Liver (tissue), 3 donors: Measurements from ENCODE around the gene ABLIM1.

Source experiments
- EGR1 ChIP-seq, 2 donors: IDR thresholded peaks; 2 replicates each; pipeline ENCODE4 v1.6.1; 2016 to 2018; ENCODE audit warnings: antibody characterized with exemption in 2 of 2, low read depth in 2 of 2
- FOXA1 ChIP-seq: IDR thresholded peaks from 2 replicates; pipeline ENCODE4 v1.6.1; 2016; ENCODE audit warnings: antibody characterized with exemption
- GABPA ChIP-seq, 2 donors: IDR thresholded peaks in 1 of 2; conservative IDR thresholded peaks in 1 of 2; 2 replicates each; pipeline ENCODE4 v1.6.1; 2016; ENCODE audit warnings: antibody characterized with exemption in 2 of 2, mild to moderate bottlenecking in 1 of 2, moderate library complexity in 1 of 2
- HNF4G ChIP-seq: IDR thresholded peaks from 2 replicates; pipeline ENCODE4 v1.6.1; 2016; ENCODE audit warnings: antibody characterized with exemption
- JUND ChIP-seq, 2 donors: IDR thresholded peaks; 2 replicates each; pipeline ENCODE4 v1.6.1; 2016; ENCODE audit warnings: antibody characterized with exemption in 2 of 2
- NR2F2 ChIP-seq: IDR thresholded peaks from 2 replicates; pipeline ENCODE4 v1.6.1; 2016; ENCODE audit warnings: antibody characterized with exemption
- RAD21 ChIP-seq, 2 donors: IDR thresholded peaks; 2 replicates each; pipeline ENCODE4 v1.6.1; 2016; ENCODE audit warnings: antibody characterized with exemption in 2 of 2, mild to moderate bottlenecking in 2 of 2
- TAF1 ChIP-seq: conservative IDR thresholded peaks from 2 replicates; pipeline ENCODE4 v1.6.1; 2016; ENCODE audit warnings: antibody characterized with exemption, mild to moderate bottlenecking
- YY1 ChIP-seq: IDR thresholded peaks from 2 replicates; pipeline ENCODE4 v1.6.1; 2016; ENCODE audit warnings: antibody characterized with exemption, mild to moderate bottlenecking
- TF ChIP-seq, protein P1 (sequence below): IDR thresholded peaks from 2 replicates; pipeline ENCODE4 v1.6.1; 2016; ENCODE audit warnings: antibody characterized with exemption
- TF ChIP-seq, protein P2 (sequence below): IDR thresholded peaks from 2 replicates; pipeline ENCODE4 v1.6.1; 2016; ENCODE audit warnings: antibody characterized with exemption
- TF ChIP-seq, protein P3 (sequence below): IDR thresholded peaks from 2 replicates; pipeline ENCODE4 v1.6.1; 2016; ENCODE audit warnings: antibody characterized with exemption, mild to moderate bottlenecking
- TF ChIP-seq, protein P4 (sequence below): fragments of 150-350 bp; IDR thresholded peaks from 2 replicates; pipeline ENCODE4 v1.5.1; 2017; ENCODE audit warnings: improper control_type of control experiment, low read depth, low read length; ENCODE audit not compliant: missing input control
- TF ChIP-seq, protein P5 (sequence below): IDR thresholded peaks from 2 replicates; pipeline ENCODE4 v1.6.1; 2016; ENCODE audit warnings: antibody characterized with exemption
- donor health status: healthy.
- donor health status: healthy.

DNA sequence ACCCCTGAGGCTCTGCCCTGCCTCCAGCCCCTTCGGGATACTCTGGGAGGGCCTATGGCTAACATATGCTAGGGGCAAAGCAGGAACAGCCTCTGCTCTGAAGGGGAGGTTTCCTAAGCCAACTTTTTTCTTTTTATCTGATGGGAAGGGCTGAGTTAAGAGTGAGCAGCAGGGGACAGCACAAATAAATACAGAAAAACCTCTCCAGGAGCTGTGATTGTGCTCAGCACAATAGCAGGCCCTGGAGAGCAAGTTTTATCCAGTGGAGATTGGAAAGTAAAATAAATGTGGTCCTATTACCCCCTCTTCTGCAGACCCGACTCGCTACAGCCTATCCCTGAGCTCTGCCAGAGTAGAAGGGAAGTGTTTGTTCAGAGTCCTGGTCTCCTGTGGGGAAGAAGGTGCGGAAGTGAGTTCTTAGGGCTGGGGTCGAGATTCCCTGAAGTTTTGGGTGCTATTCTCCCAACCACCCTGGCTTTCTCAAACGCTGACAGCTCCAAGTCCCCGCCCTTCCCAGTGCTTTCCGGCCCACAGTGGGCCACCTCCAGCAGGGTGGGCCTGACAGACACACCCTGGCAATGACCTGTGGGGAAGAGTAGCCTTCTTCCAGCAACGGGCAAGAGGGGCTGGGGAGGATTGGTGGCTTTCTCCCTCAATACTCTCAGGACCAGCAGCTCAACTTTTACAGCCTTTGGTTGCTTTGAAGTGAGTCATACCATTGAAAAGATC lies 230.8 kb downstream of the ABLIM1 start:
- TF ChIP-seq, protein P1, sequence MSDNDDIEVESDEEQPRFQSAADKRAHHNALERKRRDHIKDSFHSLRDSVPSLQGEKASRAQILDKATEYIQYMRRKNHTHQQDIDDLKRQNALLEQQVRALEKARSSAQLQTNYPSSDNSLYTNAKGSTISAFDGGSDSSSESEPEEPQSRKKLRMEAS: no peak
- TF ChIP-seq, protein P2, sequence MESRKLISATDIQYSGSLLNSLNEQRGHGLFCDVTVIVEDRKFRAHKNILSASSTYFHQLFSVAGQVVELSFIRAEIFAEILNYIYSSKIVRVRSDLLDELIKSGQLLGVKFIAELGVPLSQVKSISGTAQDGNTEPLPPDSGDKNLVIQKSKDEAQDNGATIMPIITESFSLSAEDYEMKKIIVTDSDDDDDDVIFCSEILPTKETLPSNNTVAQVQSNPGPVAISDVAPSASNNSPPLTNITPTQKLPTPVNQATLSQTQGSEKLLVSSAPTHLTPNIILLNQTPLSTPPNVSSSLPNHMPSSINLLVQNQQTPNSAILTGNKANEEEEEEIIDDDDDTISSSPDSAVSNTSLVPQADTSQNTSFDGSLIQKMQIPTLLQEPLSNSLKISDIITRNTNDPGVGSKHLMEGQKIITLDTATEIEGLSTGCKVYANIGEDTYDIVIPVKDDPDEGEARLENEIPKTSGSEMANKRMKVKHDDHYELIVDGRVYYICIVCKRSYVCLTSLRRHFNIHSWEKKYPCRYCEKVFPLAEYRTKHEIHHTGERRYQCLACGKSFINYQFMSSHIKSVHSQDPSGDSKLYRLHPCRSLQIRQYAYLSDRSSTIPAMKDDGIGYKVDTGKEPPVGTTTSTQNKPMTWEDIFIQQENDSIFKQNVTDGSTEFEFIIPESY: no peak
- no peak for TF ChIP-seq GABPA (IDR thresholded peaks at IDR 0.05 in 1 of 2, conservative IDR thresholded peaks at IDR 0.05 in 1 of 2)
- TF ChIP-seq, protein P3, sequence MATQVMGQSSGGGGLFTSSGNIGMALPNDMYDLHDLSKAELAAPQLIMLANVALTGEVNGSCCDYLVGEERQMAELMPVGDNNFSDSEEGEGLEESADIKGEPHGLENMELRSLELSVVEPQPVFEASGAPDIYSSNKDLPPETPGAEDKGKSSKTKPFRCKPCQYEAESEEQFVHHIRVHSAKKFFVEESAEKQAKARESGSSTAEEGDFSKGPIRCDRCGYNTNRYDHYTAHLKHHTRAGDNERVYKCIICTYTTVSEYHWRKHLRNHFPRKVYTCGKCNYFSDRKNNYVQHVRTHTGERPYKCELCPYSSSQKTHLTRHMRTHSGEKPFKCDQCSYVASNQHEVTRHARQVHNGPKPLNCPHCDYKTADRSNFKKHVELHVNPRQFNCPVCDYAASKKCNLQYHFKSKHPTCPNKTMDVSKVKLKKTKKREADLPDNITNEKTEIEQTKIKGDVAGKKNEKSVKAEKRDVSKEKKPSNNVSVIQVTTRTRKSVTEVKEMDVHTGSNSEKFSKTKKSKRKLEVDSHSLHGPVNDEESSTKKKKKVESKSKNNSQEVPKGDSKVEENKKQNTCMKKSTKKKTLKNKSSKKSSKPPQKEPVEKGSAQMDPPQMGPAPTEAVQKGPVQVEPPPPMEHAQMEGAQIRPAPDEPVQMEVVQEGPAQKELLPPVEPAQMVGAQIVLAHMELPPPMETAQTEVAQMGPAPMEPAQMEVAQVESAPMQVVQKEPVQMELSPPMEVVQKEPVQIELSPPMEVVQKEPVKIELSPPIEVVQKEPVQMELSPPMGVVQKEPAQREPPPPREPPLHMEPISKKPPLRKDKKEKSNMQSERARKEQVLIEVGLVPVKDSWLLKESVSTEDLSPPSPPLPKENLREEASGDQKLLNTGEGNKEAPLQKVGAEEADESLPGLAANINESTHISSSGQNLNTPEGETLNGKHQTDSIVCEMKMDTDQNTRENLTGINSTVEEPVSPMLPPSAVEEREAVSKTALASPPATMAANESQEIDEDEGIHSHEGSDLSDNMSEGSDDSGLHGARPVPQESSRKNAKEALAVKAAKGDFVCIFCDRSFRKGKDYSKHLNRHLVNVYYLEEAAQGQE: no peak
- TF ChIP-seq, protein P4, sequence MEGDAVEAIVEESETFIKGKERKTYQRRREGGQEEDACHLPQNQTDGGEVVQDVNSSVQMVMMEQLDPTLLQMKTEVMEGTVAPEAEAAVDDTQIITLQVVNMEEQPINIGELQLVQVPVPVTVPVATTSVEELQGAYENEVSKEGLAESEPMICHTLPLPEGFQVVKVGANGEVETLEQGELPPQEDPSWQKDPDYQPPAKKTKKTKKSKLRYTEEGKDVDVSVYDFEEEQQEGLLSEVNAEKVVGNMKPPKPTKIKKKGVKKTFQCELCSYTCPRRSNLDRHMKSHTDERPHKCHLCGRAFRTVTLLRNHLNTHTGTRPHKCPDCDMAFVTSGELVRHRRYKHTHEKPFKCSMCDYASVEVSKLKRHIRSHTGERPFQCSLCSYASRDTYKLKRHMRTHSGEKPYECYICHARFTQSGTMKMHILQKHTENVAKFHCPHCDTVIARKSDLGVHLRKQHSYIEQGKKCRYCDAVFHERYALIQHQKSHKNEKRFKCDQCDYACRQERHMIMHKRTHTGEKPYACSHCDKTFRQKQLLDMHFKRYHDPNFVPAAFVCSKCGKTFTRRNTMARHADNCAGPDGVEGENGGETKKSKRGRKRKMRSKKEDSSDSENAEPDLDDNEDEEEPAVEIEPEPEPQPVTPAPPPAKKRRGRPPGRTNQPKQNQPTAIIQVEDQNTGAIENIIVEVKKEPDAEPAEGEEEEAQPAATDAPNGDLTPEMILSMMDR: no peak
- TF ChIP-seq JUND (IDR thresholded peaks at IDR 0.05): no peak
- no peak for TF ChIP-seq NR2F2
- TF ChIP-seq YY1: no peak
- TF ChIP-seq RAD21 (IDR thresholded peaks at IDR 0.05): no peak
- no peak for TF ChIP-seq HNF4G
- no peak for TF ChIP-seq EGR1 (IDR thresholded peaks at IDR 0.05; ENCODE audit: low read depth in 2 of 2)
- no peak for TF ChIP-seq TAF1
- no peak for TF ChIP-seq FOXA1
- TF ChIP-seq, protein P5, sequence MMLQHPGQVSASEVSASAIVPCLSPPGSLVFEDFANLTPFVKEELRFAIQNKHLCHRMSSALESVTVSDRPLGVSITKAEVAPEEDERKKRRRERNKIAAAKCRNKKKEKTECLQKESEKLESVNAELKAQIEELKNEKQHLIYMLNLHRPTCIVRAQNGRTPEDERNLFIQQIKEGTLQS: no peak
